ENCODE results near the gene FEZF2.

DNA sequence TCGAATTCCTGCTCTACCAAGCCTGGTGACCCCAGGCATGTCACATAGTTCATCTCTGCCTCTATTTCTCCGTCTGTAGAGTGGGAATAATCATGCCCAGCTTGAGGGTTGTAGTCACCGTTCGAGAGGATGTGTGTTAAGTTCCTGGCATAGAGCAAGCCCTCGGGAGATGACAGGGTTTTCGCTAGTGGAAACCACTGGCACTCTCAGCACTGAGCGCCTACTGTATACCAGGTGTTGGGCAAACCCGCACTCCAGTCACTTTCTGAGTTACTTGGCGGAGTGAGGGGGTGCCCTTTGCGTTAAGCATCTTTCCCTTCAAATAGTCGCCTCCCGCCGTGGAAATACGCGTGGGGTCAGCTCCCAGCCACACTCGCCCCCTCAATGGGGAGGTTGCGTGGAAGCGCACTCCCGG is 5.1 kb downstream of the FEZF2 start:
- no peak for TF ChIP-seq GATA2 (IDR thresholded peaks at IDR 0.05; ENCODE audit: low read depth, low read length)
- no peak for TF ChIP-seq GATA3 (IDR thresholded peaks at IDR 0.05; ENCODE audit: low read depth, low read length)

All from SH-SY5Y (cell line).